PC-9 (cell line): ENCODE results near the gene CFAP210.

Experiments
- CTCF ChIP-seq: fragments of 200-600 bp; sonication (generic); conservative IDR thresholded peaks from 2 replicates; pipeline ENCODE4 v1.6.1; 2017; ENCODE audit warnings: mixed run types, antibody characterized with exemption, mild to moderate bottlenecking, moderate library complexity
- EZH2 ChIP-seq: fragments of 200-600 bp; sonication (generic); IDR thresholded peaks from 2 replicates; pipeline ENCODE4 v1.8.0; 2017; ENCODE audit warnings: antibody characterized with exemption, low read depth

- TF ChIP-seq CTCF (no peak), EZH2 (no peak)
Observed at GRCh38 chr2:169714699-169715098, 20.5 kb upstream of the CFAP210 start.
